Lower leg skin (tissue), 3 donors: ENCODE results near the gene PLEKHG3.

Experiments
- POLR2A ChIP-seq, 2 donors: fragments of 450-650 bp; IDR thresholded peaks; one replicate each; pipeline ENCODE4 v1.6.1; 2016 to 2017; ENCODE audit warnings: antibody characterized with exemption in 2 of 2, mild to moderate bottlenecking in 1 of 2, moderate library complexity in 1 of 2
- TF ChIP-seq, protein P1 (sequence below), 3 donors: fragments of 450-650 bp; IDR thresholded peaks; one replicate each; pipeline ENCODE4 v1.5.1; 2016; ENCODE audit warnings: antibody characterized with exemption in 3 of 3, mild to moderate bottlenecking in 3 of 3, moderate library complexity in 2 of 3

DNA sequence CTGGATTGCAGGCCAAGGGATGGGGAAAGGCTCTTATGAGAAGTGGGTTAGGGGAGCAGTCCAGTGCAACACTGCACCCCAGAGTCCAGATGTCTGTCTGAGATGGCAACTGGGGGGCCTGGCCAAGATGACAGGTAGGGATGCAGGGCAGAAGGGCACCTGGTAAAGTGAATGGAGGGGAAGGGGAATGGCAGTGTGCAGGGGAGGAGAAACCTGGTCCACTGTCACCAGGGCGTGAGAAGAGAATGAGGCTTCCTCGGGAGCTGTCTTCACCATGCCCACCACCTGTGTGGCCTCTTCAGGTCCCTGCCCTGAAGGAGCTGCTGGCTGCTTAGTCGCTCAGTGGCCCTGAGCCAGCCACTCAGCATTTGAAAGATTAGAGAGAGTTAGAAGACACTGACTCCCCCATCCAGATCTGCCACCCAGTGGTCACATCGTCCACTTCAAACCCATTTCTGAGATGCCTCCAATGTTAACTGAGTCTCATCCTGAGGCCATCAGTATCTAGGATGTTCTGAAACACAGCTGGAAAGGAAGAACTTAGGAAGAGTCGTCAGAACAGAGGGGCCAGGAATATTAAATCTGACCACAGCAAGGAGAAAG lies 57.3 kb downstream of the PLEKHG3 start:
- TF ChIP-seq, protein P1, sequence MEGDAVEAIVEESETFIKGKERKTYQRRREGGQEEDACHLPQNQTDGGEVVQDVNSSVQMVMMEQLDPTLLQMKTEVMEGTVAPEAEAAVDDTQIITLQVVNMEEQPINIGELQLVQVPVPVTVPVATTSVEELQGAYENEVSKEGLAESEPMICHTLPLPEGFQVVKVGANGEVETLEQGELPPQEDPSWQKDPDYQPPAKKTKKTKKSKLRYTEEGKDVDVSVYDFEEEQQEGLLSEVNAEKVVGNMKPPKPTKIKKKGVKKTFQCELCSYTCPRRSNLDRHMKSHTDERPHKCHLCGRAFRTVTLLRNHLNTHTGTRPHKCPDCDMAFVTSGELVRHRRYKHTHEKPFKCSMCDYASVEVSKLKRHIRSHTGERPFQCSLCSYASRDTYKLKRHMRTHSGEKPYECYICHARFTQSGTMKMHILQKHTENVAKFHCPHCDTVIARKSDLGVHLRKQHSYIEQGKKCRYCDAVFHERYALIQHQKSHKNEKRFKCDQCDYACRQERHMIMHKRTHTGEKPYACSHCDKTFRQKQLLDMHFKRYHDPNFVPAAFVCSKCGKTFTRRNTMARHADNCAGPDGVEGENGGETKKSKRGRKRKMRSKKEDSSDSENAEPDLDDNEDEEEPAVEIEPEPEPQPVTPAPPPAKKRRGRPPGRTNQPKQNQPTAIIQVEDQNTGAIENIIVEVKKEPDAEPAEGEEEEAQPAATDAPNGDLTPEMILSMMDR (IDR thresholded peaks at IDR 0.05), result no peak
- TF ChIP-seq POLR2A (IDR thresholded peaks at IDR 0.05), result no peak
